ENCODE data around the gene SWT1. TPM values are rescaled to one million over a fixed set of nuclear protein-coding genes. Genes with fewer than 3 reads are reported as not detected.

SWT1 gene, protein sequence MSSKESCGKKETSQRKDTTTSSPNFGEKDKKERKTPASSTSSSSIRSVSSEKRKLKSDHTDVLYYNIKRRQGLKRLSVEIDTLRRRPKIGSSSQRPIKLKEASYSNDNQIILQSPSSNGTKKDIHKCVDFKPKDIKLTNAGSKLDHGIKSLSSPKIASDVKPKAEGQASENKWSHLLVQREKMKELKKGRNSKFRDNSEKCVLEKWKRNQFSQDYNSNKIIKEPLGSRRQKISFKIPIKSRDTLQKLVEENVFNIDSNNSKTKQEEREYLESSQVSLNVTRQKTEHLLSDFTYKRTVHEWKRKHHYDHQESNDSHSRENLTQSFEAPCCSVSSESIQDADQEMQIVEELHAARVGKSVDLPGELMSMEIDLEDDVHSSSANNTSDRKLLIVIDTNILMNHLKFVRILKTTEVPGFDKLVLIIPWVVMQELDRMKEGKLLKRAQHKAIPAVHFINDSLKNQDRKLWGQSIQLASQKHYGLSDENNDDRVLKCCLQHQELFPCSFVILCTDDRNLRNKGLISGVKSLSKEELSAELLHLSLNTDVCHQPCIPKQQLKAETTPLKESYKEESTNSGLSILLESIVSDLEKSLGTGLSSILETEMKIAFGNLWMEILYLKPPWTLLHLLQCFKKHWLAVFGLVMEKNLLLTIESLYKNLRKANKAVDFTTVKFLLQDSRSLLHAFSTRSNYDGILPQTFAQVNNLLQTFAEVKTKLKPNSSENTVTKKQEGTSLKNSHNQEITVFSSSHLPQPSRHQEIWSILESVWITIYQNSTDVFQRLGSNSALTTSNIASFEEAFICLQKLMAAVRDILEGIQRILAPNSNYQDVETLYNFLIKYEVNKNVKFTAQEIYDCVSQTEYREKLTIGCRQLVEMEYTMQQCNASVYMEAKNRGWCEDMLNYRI
- total RNA-seq (2021) (2.9 and 3.6 TPM in 2 replicates), Bru-seq, nascent RNA (percentile 52 among the genes with signal in this experiment), BruChase-seq, experiment 1, labeled RNA remaining after a 2-hour chase (percentile 50 among the genes with signal in this experiment), BruChase-seq, experiment 2, labeled RNA remaining after a 6-hour chase (percentile 38 among the genes with signal in this experiment)
- long read RNA-seq, partial matches to known transcripts, result 1 of 11 reads
- long read RNA-seq, other reads (novel, unspliced or antisense), result 8 of 11 reads

DNA sequence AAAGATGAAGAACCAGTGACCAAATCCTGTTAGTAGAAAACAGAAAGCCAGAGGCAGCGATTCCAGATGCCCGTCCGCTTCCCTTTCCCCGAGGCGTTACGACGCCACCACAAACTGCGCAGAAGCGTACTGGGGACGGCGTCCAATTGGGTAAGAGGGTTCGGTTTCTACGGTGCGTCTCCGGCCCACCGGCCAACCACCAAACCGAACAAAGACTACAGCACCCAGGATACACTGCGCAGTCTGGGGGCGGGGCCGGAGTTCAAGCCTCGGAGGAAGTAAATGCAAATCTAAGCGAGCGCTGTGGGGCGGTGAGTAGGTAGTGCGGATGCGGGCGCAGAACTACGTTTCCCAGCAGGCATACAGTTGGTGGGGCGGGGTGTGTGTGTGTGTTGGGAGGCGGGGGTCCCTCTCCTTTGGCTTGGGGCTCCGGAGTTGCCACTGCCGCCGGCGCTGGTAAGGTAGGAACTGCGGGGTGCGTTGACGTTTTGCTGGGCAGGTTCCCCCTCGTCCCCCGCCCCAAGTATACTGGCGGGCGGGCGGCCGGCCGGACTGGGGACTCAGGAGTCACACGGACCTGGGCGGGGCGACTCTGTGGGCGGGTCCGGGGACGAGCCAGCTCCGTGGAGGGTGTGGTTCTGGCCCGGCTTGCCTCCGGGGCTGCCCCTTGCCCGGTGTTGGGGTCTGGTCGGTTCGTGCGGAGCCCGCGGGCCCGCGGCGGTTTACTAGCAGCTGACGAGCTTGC is at the start of gene SWT1, which contains the start of gene TRMT1L:
SWT1 (plus strand) TSS at position 314 of the 745 bp plus-strand sequence. CDS start 3,675 bp downstream, outside the sequence.
TRMT1L (minus strand) TSS at position 100 of the 745 bp plus-strand sequence. CDS start 241 bp downstream, outside the sequence.
- intact Hi-C loops (cut with micrococcal nuclease; ENCODE audit: unreplicated experiment), result loop anchor here (1.0 to 5.0 kb wide), 6 partner anchors 110 to 515 kb away; partner anchors contain the start of genes EDEM3, IVNS1ABP and NIBAN1
- ChIA-PET POLR2A (ENCODE audit: unreplicated experiment) (no interaction called here), CTCF (interaction anchor here (1.0 kb wide), 1 partner anchor 13 kb away, joined by 3 read pairs; no protein-coding TSS in a partner anchor)
- peak within 1 kb of the TSS; percentile 55 for H3K27ac ChIP-seq
- H3K79me2 ChIP-seq (ENCODE audit: low read depth), result peaks cover 19% of the 10 kb centered on the region
- H3K9me3 ChIP-seq (ENCODE audit: insufficient read depth, low read depth), result no peaks in the 10 kb centered on the region
- H3F3A ChIP-seq (ENCODE audit: insufficient read depth, low read depth), result no peaks in the 10 kb centered on the region
- no peaks in the 10 kb centered on the region for H3K9me2 ChIP-seq (ENCODE audit: insufficient read depth)
- BruUV-seq (replicated peaks), result no TSS peak
- no peaks in the 10 kb centered on the region for H4K20me1 ChIP-seq (ENCODE audit: insufficient read depth)
- H3K36me3 ChIP-seq (ENCODE audit: low read depth), result no peaks in the 10 kb centered on the region
- H2AFZ ChIP-seq, result peak within 1 kb of the TSS; percentile 94
- peak within 1 kb of the TSS; percentile 82 for H3K4me3 ChIP-seq
- H3K4me2 ChIP-seq, result peak within 1 kb of the TSS; percentile 84
- DNase-seq, result peak; percentile 95 to 98
- TF ChIP-seq, protein P1, sequence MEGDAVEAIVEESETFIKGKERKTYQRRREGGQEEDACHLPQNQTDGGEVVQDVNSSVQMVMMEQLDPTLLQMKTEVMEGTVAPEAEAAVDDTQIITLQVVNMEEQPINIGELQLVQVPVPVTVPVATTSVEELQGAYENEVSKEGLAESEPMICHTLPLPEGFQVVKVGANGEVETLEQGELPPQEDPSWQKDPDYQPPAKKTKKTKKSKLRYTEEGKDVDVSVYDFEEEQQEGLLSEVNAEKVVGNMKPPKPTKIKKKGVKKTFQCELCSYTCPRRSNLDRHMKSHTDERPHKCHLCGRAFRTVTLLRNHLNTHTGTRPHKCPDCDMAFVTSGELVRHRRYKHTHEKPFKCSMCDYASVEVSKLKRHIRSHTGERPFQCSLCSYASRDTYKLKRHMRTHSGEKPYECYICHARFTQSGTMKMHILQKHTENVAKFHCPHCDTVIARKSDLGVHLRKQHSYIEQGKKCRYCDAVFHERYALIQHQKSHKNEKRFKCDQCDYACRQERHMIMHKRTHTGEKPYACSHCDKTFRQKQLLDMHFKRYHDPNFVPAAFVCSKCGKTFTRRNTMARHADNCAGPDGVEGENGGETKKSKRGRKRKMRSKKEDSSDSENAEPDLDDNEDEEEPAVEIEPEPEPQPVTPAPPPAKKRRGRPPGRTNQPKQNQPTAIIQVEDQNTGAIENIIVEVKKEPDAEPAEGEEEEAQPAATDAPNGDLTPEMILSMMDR (conservative IDR thresholded peaks at IDR 0.05), result no peak
- no peak for TF ChIP-seq EZH2 (IDR thresholded peaks at IDR 0.05; ENCODE audit: low read depth)
- no peaks in the 10 kb centered on the region for H3K27me3 ChIP-seq (ENCODE audit: insufficient read depth, low read depth)
- H3K4me1 ChIP-seq (replicated peaks; ENCODE audit: insufficient read depth), result peaks cover 21% of the 10 kb centered on the region

DNA sequence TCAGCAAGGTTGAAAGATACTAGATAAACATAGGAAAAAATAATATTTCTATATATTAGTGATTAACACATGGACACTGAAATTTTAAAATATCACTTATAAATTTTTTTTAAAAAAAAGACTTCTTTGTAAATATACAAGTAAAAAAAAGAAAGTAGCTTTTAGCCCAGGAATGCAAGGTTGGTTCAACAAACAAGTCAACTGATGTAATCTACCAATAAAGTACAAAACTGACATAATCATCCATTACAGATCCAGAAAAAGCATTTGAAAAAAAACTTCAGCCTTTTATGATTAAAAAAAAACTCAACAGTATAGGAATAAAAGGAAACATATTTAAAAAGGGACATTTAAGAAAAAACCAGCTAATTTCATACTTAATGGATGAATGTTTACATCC is 48.6 kb upstream of the SWT1 start:
- BruUV-seq (replicated peaks), result no TSS peak
- Histone ChIP-seq H3K27me3 (ENCODE audit: insufficient read depth, low read depth) (no peaks in the 10 kb centered on the region), H3K9me3 (ENCODE audit: insufficient read depth, low read depth) (no peaks in the 10 kb centered on the region), H3K4me2 (no peak overlapping the region), H3K4me1 (replicated peaks; ENCODE audit: insufficient read depth) (no peaks in the 10 kb centered on the region), H3K27ac (no peak overlapping the region), H2AFZ (no peak overlapping the region), H3K4me3 (no peak overlapping the region), H3F3A (ENCODE audit: insufficient read depth, low read depth) (no peaks in the 10 kb centered on the region), H3K9me2 (ENCODE audit: insufficient read depth) (no peaks in the 10 kb centered on the region), H3K36me3 (ENCODE audit: low read depth) (no peaks in the 10 kb centered on the region; the same call in 1 of the 2 replicates), H3K79me2 (ENCODE audit: low read depth) (no peaks in the 10 kb centered on the region), H4K20me1 (ENCODE audit: insufficient read depth) (no peaks in the 10 kb centered on the region)
- DNase-seq, result no peak
- POLR2A ChIA-PET (ENCODE audit: unreplicated experiment), result no interaction called here
- CTCF ChIA-PET, result no interaction called here
- intact Hi-C loops (cut with micrococcal nuclease; ENCODE audit: unreplicated experiment), result no loop called here
- no peak for TF ChIP-seq EZH2 (IDR thresholded peaks at IDR 0.05; ENCODE audit: low read depth)
- TF ChIP-seq, protein P1 (conservative IDR thresholded peaks at IDR 0.05), result no peak
